ENCODE measurements around the gene OS9. TPM values are rescaled to one million over a fixed set of nuclear protein-coding genes. Genes with fewer than 3 reads are reported as not detected.

The OS9 gene
- total and polyA plus RNA-seq, 9 of the 15 experiments (the other 6 are each of a cell fraction or from before 2014, with no cell fraction given) = 4.6 to 105 (median 89.5) TPM

- TF ChIP-seq E2F4 (CRISPR knock-in tag; IDR thresholded peaks at IDR 0.05; ENCODE audit: low read depth) (peak; percentile 84), ZNF75A (CRISPR knock-in tag; IDR thresholded peaks at IDR 0.05) (0 out of 2 replicates have a peak, but pooled peaks have one; percentile 49), TOE1 (IDR thresholded peaks at IDR 0.05; ENCODE audit: borderline replicate concordance) (peak; percentile 100), TOE1 (CRISPR knock-in tag; IDR thresholded peaks at IDR 0.05; ENCODE audit: borderline replicate concordance, low read depth) (peak; percentile 58; the same call in 1 of the 2 replicates), ZBTB1 (CRISPR knock-in tag; IDR thresholded peaks at IDR 0.05; ENCODE audit: borderline replicate concordance, low read depth) (no peak; the same call in 1 of the 2 replicates), CXXC5 (CRISPR knock-in tag; IDR thresholded peaks at IDR 0.05) (peak; percentile 94), PPARD (CRISPR knock-in tag; IDR thresholded peaks at IDR 0.05) (no peak), ATF4 (CRISPR knock-in tag; IDR thresholded peaks at IDR 0.05) (peak; percentile 38; the same call in 1 of the 2 replicates)
- TF ChIP-seq, protein P1, sequence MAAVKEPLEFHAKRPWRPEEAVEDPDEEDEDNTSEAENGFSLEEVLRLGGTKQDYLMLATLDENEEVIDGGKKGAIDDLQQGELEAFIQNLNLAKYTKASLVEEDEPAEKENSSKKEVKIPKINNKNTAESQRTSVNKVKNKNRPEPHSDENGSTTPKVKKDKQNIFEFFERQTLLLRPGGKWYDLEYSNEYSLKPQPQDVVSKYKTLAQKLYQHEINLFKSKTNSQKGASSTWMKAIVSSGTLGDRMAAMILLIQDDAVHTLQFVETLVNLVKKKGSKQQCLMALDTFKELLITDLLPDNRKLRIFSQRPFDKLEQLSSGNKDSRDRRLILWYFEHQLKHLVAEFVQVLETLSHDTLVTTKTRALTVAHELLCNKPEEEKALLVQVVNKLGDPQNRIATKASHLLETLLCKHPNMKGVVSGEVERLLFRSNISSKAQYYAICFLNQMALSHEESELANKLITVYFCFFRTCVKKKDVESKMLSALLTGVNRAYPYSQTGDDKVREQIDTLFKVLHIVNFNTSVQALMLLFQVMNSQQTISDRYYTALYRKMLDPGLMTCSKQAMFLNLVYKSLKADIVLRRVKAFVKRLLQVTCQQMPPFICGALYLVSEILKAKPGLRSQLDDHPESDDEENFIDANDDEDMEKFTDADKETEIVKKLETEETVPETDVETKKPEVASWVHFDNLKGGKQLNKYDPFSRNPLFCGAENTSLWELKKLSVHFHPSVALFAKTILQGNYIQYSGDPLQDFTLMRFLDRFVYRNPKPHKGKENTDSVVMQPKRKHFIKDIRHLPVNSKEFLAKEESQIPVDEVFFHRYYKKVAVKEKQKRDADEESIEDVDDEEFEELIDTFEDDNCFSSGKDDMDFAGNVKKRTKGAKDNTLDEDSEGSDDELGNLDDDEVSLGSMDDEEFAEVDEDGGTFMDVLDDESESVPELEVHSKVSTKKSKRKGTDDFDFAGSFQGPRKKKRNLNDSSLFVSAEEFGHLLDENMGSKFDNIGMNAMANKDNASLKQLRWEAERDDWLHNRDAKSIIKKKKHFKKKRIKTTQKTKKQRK (IDR thresholded peaks at IDR 0.05; ENCODE audit: borderline replicate concordance, low read depth, low read length) = no peak
- TF ChIP-seq, protein P2, sequence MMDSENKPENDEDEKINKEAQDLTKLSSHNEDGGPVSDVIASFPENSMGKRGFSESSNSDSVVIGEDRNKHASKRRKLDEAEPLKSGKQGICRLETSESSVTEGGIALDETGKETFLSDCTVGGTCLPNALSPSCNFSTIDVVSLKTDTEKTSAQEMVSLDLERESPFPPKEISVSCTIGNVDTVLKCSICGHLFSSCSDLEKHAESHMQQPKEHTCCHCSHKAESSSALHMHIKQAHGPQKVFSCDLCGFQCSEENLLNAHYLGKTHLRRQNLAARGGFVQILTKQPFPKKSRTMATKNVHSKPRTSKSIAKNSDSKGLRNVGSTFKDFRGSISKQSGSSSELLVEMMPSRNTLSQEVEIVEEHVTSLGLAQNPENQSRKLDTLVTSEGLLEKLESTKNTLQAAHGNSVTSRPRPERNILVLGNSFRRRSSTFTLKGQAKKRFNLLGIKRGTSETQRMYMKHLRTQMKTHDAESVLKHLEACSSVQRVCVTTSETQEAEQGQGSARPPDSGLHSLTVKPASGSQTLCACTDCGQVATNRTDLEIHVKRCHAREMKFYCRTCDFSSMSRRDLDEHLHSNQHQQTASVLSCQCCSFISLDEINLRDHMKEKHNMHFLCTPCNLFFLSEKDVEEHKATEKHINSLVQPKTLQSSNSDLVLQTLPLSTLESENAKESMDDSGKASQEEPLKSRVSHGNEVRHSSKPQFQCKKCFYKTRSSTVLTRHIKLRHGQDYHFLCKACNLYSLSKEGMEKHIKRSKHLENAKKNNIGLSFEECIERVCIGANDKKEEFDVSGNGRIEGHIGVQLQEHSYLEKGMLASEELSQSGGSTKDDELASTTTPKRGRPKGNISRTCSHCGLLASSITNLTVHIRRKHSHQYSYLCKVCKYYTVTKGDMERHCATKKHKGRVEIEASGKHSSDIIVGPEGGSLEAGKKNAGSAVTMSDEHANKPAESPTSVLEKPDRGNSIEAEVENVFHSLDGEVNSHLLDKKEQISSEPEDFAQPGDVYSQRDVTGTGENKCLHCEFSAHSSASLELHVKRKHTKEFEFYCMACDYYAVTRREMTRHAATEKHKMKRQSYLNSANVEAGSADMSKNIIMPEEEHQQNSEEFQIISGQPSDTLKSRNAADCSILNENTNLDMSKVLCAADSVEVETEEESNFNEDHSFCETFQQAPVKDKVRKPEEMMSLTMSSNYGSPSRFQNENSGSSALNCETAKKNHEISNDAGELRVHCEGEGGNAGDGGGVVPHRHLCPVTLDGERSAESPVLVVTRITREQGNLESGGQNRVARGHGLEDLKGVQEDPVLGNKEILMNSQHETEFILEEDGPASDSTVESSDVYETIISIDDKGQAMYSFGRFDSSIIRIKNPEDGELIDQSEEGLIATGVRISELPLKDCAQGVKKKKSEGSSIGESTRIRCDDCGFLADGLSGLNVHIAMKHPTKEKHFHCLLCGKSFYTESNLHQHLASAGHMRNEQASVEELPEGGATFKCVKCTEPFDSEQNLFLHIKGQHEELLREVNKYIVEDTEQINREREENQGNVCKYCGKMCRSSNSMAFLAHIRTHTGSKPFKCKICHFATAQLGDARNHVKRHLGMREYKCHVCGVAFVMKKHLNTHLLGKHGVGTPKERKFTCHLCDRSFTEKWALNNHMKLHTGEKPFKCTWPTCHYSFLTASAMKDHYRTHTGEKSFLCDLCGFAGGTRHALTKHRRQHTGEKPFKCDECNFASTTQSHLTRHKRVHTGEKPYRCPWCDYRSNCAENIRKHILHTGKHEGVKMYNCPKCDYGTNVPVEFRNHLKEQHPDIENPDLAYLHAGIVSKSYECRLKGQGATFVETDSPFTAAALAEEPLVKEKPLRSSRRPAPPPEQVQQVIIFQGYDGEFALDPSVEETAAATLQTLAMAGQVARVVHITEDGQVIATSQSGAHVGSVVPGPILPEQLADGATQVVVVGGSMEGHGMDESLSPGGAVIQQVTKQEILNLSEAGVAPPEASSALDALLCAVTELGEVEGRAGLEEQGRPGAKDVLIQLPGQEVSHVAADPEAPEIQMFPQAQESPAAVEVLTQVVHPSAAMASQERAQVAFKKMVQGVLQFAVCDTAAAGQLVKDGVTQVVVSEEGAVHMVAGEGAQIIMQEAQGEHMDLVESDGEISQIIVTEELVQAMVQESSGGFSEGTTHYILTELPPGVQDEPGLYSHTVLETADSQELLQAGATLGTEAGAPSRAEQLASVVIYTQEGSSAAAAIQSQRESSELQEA (IDR thresholded peaks at IDR 0.05; ENCODE audit: low read depth) = peak; percentile 49; the same call in 1 of the 2 replicates
- TF ChIP-seq, protein P3, sequence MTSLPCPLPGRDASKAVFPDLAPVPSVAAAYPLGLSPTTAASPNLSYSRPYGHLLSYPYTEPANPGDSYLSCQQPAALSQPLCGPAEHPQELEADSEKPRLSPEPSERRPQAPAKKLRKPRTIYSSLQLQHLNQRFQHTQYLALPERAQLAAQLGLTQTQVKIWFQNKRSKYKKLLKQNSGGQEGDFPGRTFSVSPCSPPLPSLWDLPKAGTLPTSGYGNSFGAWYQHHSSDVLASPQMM (CRISPR knock-in tag; IDR thresholded peaks at IDR 0.05) = no peak
Observed at GRCh38 chr12:57751788-57752667, 58.1 kb downstream of the OS9 start, which contains the start of gene CDK4 (continued).
